ENCODE data around the gene NEUROD2.

NEUROD2 gene

GRCh38 chr17:39629898-39630297, 22.2 kb upstream of the NEUROD2 start:
- Histone ChIP-seq H2AFZ (ENCODE audit: low read depth, low read length) (no peak overlapping the region), H3K27me3 (ENCODE audit: control insufficient read depth in 1 of 2, insufficient read depth in 1 of 2, low read length in 2 of 2) (peaks cover 70 to 75% of the 10 kb centered on the region in 2 experiments), H2AK5ac (ENCODE audit: low read length, severe bottlenecking) (no peak overlapping the region), H4K91ac (ENCODE audit: low read length) (no peak overlapping the region), H2BK12ac (ENCODE audit: low read length in 2 of 2) (no peak overlapping the region), H3K4me1 (ENCODE audit: control insufficient read depth, insufficient read depth, low read depth, low read length) (peaks cover 27% of the 10 kb centered on the region), H3K9ac (ENCODE audit: low read length) (no peak overlapping the region), H3K23ac (ENCODE audit: low read length in 2 of 2) (no peak overlapping the region), H3K36me3 (ENCODE audit: control insufficient read depth in 1 of 2, insufficient read depth in 2 of 2, low read depth in 1 of 2, low read length in 2 of 2) (no peaks in the 10 kb centered on the region), H3K79me1 (replicated peaks; ENCODE audit: low read length, poor library complexity, severe bottlenecking) (no peaks in the 10 kb centered on the region), H2BK5ac (ENCODE audit: low read depth, low read length, poor library complexity, severe bottlenecking) (no peak overlapping the region), H3K4ac (ENCODE audit: low read depth in 1 of 2, low read length in 2 of 2) (no peak overlapping the region), H3K4me2 (ENCODE audit: low read length, poor library complexity, severe bottlenecking) (no peak overlapping the region), H2BK15ac (ENCODE audit: low read depth, poor library complexity, severe bottlenecking) (no peak overlapping the region), H3K27ac (ENCODE audit: low read length, poor library complexity, severe bottlenecking) (no peak overlapping the region), H3K9me3 (ENCODE audit: control insufficient read depth, low read length) (no peaks in the 10 kb centered on the region), H3K14ac (ENCODE audit: low read length in 2 of 2) (no peak overlapping the region), H4K8ac (ENCODE audit: low read length) (no peak overlapping the region), H3K4me3 (ENCODE audit: insufficient read depth in 1 of 2, low read depth in 1 of 2, low read length in 2 of 2) (no peak overlapping the region), H3K18ac (ENCODE audit: low read depth in 1 of 2, low read length in 2 of 2) (no peak overlapping the region), H2BK120ac (ENCODE audit: low read depth, low read length) (no peak overlapping the region)
- no peak for DNase-seq
- 89% methylated on average over 11 of the region's 12 CpGs for WGBS

GRCh38 chr17:39629494-39629880, 21.8 kb upstream of the NEUROD2 start:
- Histone ChIP-seq H3K4me3 (ENCODE audit: insufficient read depth in 1 of 2, low read depth in 1 of 2, low read length in 2 of 2) (no peak overlapping the region), H3K23ac (ENCODE audit: low read length in 2 of 2) (no peak overlapping the region), H2AFZ (ENCODE audit: low read depth, low read length) (no peak overlapping the region), H2BK120ac (ENCODE audit: low read depth, low read length) (no peak overlapping the region), H2BK15ac (ENCODE audit: low read depth, poor library complexity, severe bottlenecking) (no peak overlapping the region), H3K18ac (ENCODE audit: low read depth in 1 of 2, low read length in 2 of 2) (no peak overlapping the region), H3K79me1 (replicated peaks; ENCODE audit: low read length, poor library complexity, severe bottlenecking) (no peaks in the 10 kb centered on the region), H3K4me2 (ENCODE audit: low read length, poor library complexity, severe bottlenecking) (no peak overlapping the region), H3K4me1 (ENCODE audit: control insufficient read depth, insufficient read depth, low read depth, low read length) (peaks cover 24% of the 10 kb centered on the region), H3K4ac (ENCODE audit: low read depth in 1 of 2, low read length in 2 of 2) (no peak overlapping the region), H3K9ac (ENCODE audit: low read length) (no peak overlapping the region), H2BK5ac (ENCODE audit: low read depth, low read length, poor library complexity, severe bottlenecking) (no peak overlapping the region), H3K14ac (ENCODE audit: low read length in 2 of 2) (no peak overlapping the region), H3K27me3 (ENCODE audit: control insufficient read depth in 1 of 2, insufficient read depth in 1 of 2, low read length in 2 of 2) (peaks cover 74 to 79% of the 10 kb centered on the region in 2 experiments), H2AK5ac (ENCODE audit: low read length, severe bottlenecking) (no peak overlapping the region), H4K8ac (ENCODE audit: low read length) (no peak overlapping the region), H3K27ac (ENCODE audit: low read length, poor library complexity, severe bottlenecking) (no peak overlapping the region), H3K36me3 (ENCODE audit: control insufficient read depth in 1 of 2, insufficient read depth in 2 of 2, low read depth in 1 of 2, low read length in 2 of 2) (no peaks in the 10 kb centered on the region), H4K91ac (ENCODE audit: low read length) (no peak overlapping the region), H2BK12ac (ENCODE audit: low read length in 2 of 2) (no peak overlapping the region), H3K9me3 (ENCODE audit: control insufficient read depth, low read length) (no peaks in the 10 kb centered on the region)
- no peak for DNase-seq
- 50% methylated on average over 2 of the region's 3 CpGs for WGBS

- peaks cover 24% of the 10 kb centered on the region for H3K4me1 ChIP-seq (ENCODE audit: control insufficient read depth, insufficient read depth, low read depth, low read length)
- no peak for DNase-seq
- no peak overlapping the region for H3K4ac ChIP-seq (ENCODE audit: low read depth in 1 of 2, low read length in 2 of 2)
- no peak overlapping the region for H3K4me3 ChIP-seq (ENCODE audit: insufficient read depth in 1 of 2, low read depth in 1 of 2, low read length in 2 of 2)
- no peak overlapping the region for H3K14ac ChIP-seq (ENCODE audit: low read length in 2 of 2)
- H4K91ac ChIP-seq (ENCODE audit: low read length): no peak overlapping the region
- no peak overlapping the region for H2BK12ac ChIP-seq (ENCODE audit: low read length in 2 of 2)
- H2BK120ac ChIP-seq (ENCODE audit: low read depth, low read length): no peak overlapping the region
- no peaks in the 10 kb centered on the region for H3K79me1 ChIP-seq (replicated peaks; ENCODE audit: low read length, poor library complexity, severe bottlenecking)
- no peak overlapping the region for H3K27ac ChIP-seq (ENCODE audit: low read length, poor library complexity, severe bottlenecking)
- no peak overlapping the region for H4K8ac ChIP-seq (ENCODE audit: low read length)
- no peak overlapping the region for H2AFZ ChIP-seq (ENCODE audit: low read depth, low read length)
- 62% methylated on average over 8 of the region's 10 CpGs for WGBS
- no peak overlapping the region for H3K23ac ChIP-seq (ENCODE audit: low read length in 2 of 2)
- H3K27me3 ChIP-seq (ENCODE audit: control insufficient read depth in 1 of 2, insufficient read depth in 1 of 2, low read length in 2 of 2): peaks cover 77 to 82% of the 10 kb centered on the region in 2 experiments
- H2BK15ac ChIP-seq (ENCODE audit: low read depth, poor library complexity, severe bottlenecking): no peak overlapping the region
- no peak overlapping the region for H2AK5ac ChIP-seq (ENCODE audit: low read length, severe bottlenecking)
- H3K9ac ChIP-seq (ENCODE audit: low read length): no peak overlapping the region
- H3K9me3 ChIP-seq (ENCODE audit: control insufficient read depth, low read length): no peaks in the 10 kb centered on the region
- no peaks in the 10 kb centered on the region for H3K36me3 ChIP-seq (ENCODE audit: control insufficient read depth in 1 of 2, insufficient read depth in 2 of 2, low read depth in 1 of 2, low read length in 2 of 2)
- H3K4me2 ChIP-seq (ENCODE audit: low read length, poor library complexity, severe bottlenecking): no peak overlapping the region
- no peak overlapping the region for H3K18ac ChIP-seq (ENCODE audit: low read depth in 1 of 2, low read length in 2 of 2)
- no peak overlapping the region for H2BK5ac ChIP-seq (ENCODE audit: low read depth, low read length, poor library complexity, severe bottlenecking)
These were observed 21.2 kb upstream of the NEUROD2 start for GRCh38 chr17:39628655-39629493.

- H2BK12ac ChIP-seq (ENCODE audit: low read length in 2 of 2): no peak overlapping the region
- no peak overlapping the region for H3K18ac ChIP-seq (ENCODE audit: low read depth in 1 of 2, low read length in 2 of 2)
- H2BK15ac ChIP-seq (ENCODE audit: low read depth, poor library complexity, severe bottlenecking): no peak overlapping the region
- no peaks in the 10 kb centered on the region for H3K36me3 ChIP-seq (ENCODE audit: control insufficient read depth in 1 of 2, insufficient read depth in 2 of 2, low read depth in 1 of 2, low read length in 2 of 2)
- peaks cover 81 to 86% of the 10 kb centered on the region in 2 experiments for H3K27me3 ChIP-seq (ENCODE audit: control insufficient read depth in 1 of 2, insufficient read depth in 1 of 2, low read length in 2 of 2)
- H4K91ac ChIP-seq (ENCODE audit: low read length): no peak overlapping the region
- H2BK120ac ChIP-seq (ENCODE audit: low read depth, low read length): no peak overlapping the region
- H4K8ac ChIP-seq (ENCODE audit: low read length): no peak overlapping the region
- DNase-seq: no peak
- peaks cover 24% of the 10 kb centered on the region for H3K4me1 ChIP-seq (ENCODE audit: control insufficient read depth, insufficient read depth, low read depth, low read length)
- no peak overlapping the region for H2AFZ ChIP-seq (ENCODE audit: low read depth, low read length)
- no peak overlapping the region for H3K4me2 ChIP-seq (ENCODE audit: low read length, poor library complexity, severe bottlenecking)
- peak overlapping the region in 1 of 2 experiments; percentile 9 for H3K4me3 ChIP-seq (ENCODE audit: insufficient read depth in 1 of 2, low read depth in 1 of 2, low read length in 2 of 2)
- H3K9ac ChIP-seq (ENCODE audit: low read length): no peak overlapping the region
- H3K23ac ChIP-seq (ENCODE audit: low read length in 2 of 2): no peak overlapping the region
- WGBS: 24% methylated on average over 14 of the region's 16 CpGs
- H3K9me3 ChIP-seq (ENCODE audit: control insufficient read depth, low read length): no peaks in the 10 kb centered on the region
- H3K79me1 ChIP-seq (replicated peaks; ENCODE audit: low read length, poor library complexity, severe bottlenecking): no peaks in the 10 kb centered on the region
- H3K27ac ChIP-seq (ENCODE audit: low read length, poor library complexity, severe bottlenecking): no peak overlapping the region
- no peak overlapping the region for H3K14ac ChIP-seq (ENCODE audit: low read length in 2 of 2)
- no peak overlapping the region for H3K4ac ChIP-seq (ENCODE audit: low read depth in 1 of 2, low read length in 2 of 2)
- no peak overlapping the region for H2AK5ac ChIP-seq (ENCODE audit: low read length, severe bottlenecking)
- no peak overlapping the region for H2BK5ac ChIP-seq (ENCODE audit: low read depth, low read length, poor library complexity, severe bottlenecking)
These were observed 20.2 kb upstream of the NEUROD2 start for GRCh38 chr17:39627712-39628516.

Measured in mesenchymal stem cell (in vitro differentiated cells and primary cell).